Karpas-422 (cell line): ENCODE data around the gene PPP2R2C. TPM values are rescaled to one million over a fixed set of nuclear protein-coding genes. Genes with fewer than 3 reads are reported as not detected.

Experiments used
- DNase-seq: peaks from one replicate; pipeline ENCODE4 v3.0.0-alpha.2; 2015
- H2AFZ ChIP-seq: fragments of 200-600 bp; sonication (generic); 2 replicates; pipeline ENCODE4 v1.6.1; 2014; ENCODE audit warnings: antibody characterized with exemption, low read length, mixed read lengths
- H3K27ac ChIP-seq: fragments of 200-600 bp; sonication (generic); 2 replicates; pipeline ENCODE4 v1.5.1; 2014; ENCODE audit warnings: mild to moderate bottlenecking, low read length, moderate library complexity
- H3K27me3 ChIP-seq: fragments of 200-600 bp; sonication (generic); 2 replicates; pipeline ENCODE4 v1.6.1; 2014; ENCODE audit warnings: low read length, mixed read lengths
- H3K36me3 ChIP-seq: fragments of 200-600 bp; sonication (generic); 2 replicates; pipeline ENCODE4 v1.6.1; 2014; ENCODE audit warnings: low read length, mixed read lengths; ENCODE audit not compliant: insufficient read depth
- H3K4me1 ChIP-seq: fragments of 200-600 bp; sonication (generic); 2 replicates; pipeline ENCODE4 v1.6.1; 2014; ENCODE audit warnings: mild to moderate bottlenecking, low read length, mixed read lengths
- H3K4me2 ChIP-seq: fragments of 200-600 bp; sonication (generic); 2 replicates; pipeline ENCODE4 v1.6.1; 2014; ENCODE audit warnings: low read length, low read depth, mild to moderate bottlenecking; ENCODE audit not compliant: poor library complexity, severe bottlenecking
- H3K4me3 ChIP-seq: fragments of 200-600 bp; sonication (generic); 2 replicates; pipeline ENCODE4 v1.5.1; 2014; ENCODE audit warnings: mild to moderate bottlenecking, antibody characterized with exemption, low read length, mixed read lengths
- H3K79me2 ChIP-seq: fragments of 200-600 bp; sonication (generic); 2 replicates; pipeline ENCODE4 v1.6.1; 2014; ENCODE audit warnings: mild to moderate bottlenecking, low read length, mixed read lengths
- H3K9ac ChIP-seq: fragments of 200-600 bp; sonication (generic); 2 replicates; pipeline ENCODE4 v1.6.0; 2014; ENCODE audit warnings: low read length
- H3K9me2 ChIP-seq: fragments of 200-600 bp; sonication (generic), shearing (Covaris generic); replicated peaks from 2 replicates; pipeline ENCODE4 v1.6.0; 2014; ENCODE audit warnings: mild to moderate bottlenecking, low read length, moderate library complexity; ENCODE audit not compliant: insufficient read depth
- H3K9me3 ChIP-seq: fragments of 300-700, 200-600 bp; sonication (generic); 2 replicates; pipeline ENCODE4 v1.6.1; 2014; ENCODE audit warnings: low read length, mixed read lengths
- H4K20me1 ChIP-seq: fragments of 200-600 bp; sonication (generic); 2 replicates; pipeline ENCODE4 v1.6.1; 2014; ENCODE audit warnings: mild to moderate bottlenecking, antibody characterized with exemption, low read length, low read depth; ENCODE audit not compliant: insufficient read depth
- total RNA-seq: library from RNA; depleted of rRNA; stranded (reverse); fragments of >200 nt; shearing (Covaris generic); gene quantifications from 2 replicates; pipeline ENCODE4 v1.2.3, GENCODE V29; 2014; ENCODE audit warnings: low replicate concordance

PPP2R2C gene
- total RNA-seq, 1 experiment from 2014 or later: not detected

- Histone ChIP-seq H3K9me3 (no peaks in the 10 kb centered on the region), H4K20me1 (no peaks in the 10 kb centered on the region), H3K36me3 (no peaks in the 10 kb centered on the region), H3K27me3 (no peaks in the 10 kb centered on the region), H3K9ac (no peak overlapping the region), H3K4me3 (no peak overlapping the region), H3K4me2 (no peak overlapping the region), H3K27ac (no peak overlapping the region), H3K79me2 (no peaks in the 10 kb centered on the region), H2AFZ (no peak overlapping the region), H3K4me1 (no peaks in the 10 kb centered on the region), H3K9me2 (no peaks in the 10 kb centered on the region)
- DNase-seq: no peak
Measured at GRCh38 chr4:6469144-6469543, 3.3 kb downstream of the PPP2R2C start.

GRCh38 chr4:6468376-6468775, 4.0 kb downstream of the PPP2R2C start:
- Histone ChIP-seq H3K9me3 (no peaks in the 10 kb centered on the region), H3K4me1 (no peaks in the 10 kb centered on the region), H3K4me3 (no peak overlapping the region), H3K4me2 (no peak overlapping the region), H3K79me2 (no peaks in the 10 kb centered on the region), H3K9ac (no peak overlapping the region), H3K36me3 (no peaks in the 10 kb centered on the region), H2AFZ (no peak overlapping the region), H3K9me2 (no peaks in the 10 kb centered on the region), H4K20me1 (no peaks in the 10 kb centered on the region), H3K27me3 (no peaks in the 10 kb centered on the region), H3K27ac (no peak overlapping the region)
- DNase-seq: no peak

GRCh38 chr4:6467600-6467999, 4.8 kb downstream of the PPP2R2C start:
- H3K9me3 ChIP-seq: no peaks in the 10 kb centered on the region
- H3K4me2 ChIP-seq: no peak overlapping the region
- H3K27ac ChIP-seq: no peak overlapping the region
- no peak overlapping the region for H2AFZ ChIP-seq
- no peaks in the 10 kb centered on the region for H4K20me1 ChIP-seq
- no peaks in the 10 kb centered on the region for H3K4me1 ChIP-seq
- no peak overlapping the region for H3K9ac ChIP-seq
- H3K4me3 ChIP-seq: no peak overlapping the region
- no peaks in the 10 kb centered on the region for H3K36me3 ChIP-seq
- H3K27me3 ChIP-seq: no peaks in the 10 kb centered on the region
- no peak for DNase-seq
- no peaks in the 10 kb centered on the region for H3K9me2 ChIP-seq
- no peaks in the 10 kb centered on the region for H3K79me2 ChIP-seq

- H3K9ac ChIP-seq: no peak overlapping the region
- H3K27ac ChIP-seq: no peak overlapping the region
- H3K27me3 ChIP-seq: no peaks in the 10 kb centered on the region
- no peak for DNase-seq
- H3K9me3 ChIP-seq: no peaks in the 10 kb centered on the region
- H2AFZ ChIP-seq: no peak overlapping the region
- H3K79me2 ChIP-seq: no peaks in the 10 kb centered on the region
- no peak overlapping the region for H3K4me2 ChIP-seq
- no peak overlapping the region for H3K4me3 ChIP-seq
- H3K36me3 ChIP-seq: no peaks in the 10 kb centered on the region
- H4K20me1 ChIP-seq: no peaks in the 10 kb centered on the region
- H3K9me2 ChIP-seq: no peaks in the 10 kb centered on the region
- H3K4me1 ChIP-seq: no peaks in the 10 kb centered on the region
Measured at GRCh38 chr4:6466756-6467381, 5.5 kb downstream of the PPP2R2C start.

- Histone ChIP-seq H3K27me3 (no peaks in the 10 kb centered on the region), H3K4me3 (no peak overlapping the region), H3K79me2 (no peaks in the 10 kb centered on the region), H3K27ac (no peak overlapping the region), H3K9me2 (no peaks in the 10 kb centered on the region), H3K4me2 (no peak overlapping the region), H3K9ac (no peak overlapping the region), H2AFZ (no peak overlapping the region), H3K4me1 (no peaks in the 10 kb centered on the region), H3K36me3 (no peaks in the 10 kb centered on the region), H4K20me1 (no peaks in the 10 kb centered on the region), H3K9me3 (no peaks in the 10 kb centered on the region)
- DNase-seq: no peak
Measured at GRCh38 chr4:6465955-6466354, 6.5 kb downstream of the PPP2R2C start.

- Histone ChIP-seq H3K79me2 (no peaks in the 10 kb centered on the region), H3K9me2 (no peaks in the 10 kb centered on the region), H3K27me3 (no peaks in the 10 kb centered on the region), H3K27ac (no peak overlapping the region), H2AFZ (no peak overlapping the region), H3K4me2 (no peak overlapping the region), H3K4me1 (no peaks in the 10 kb centered on the region), H3K9ac (no peak overlapping the region), H3K4me3 (no peak overlapping the region), H4K20me1 (no peaks in the 10 kb centered on the region), H3K36me3 (no peaks in the 10 kb centered on the region), H3K9me3 (no peaks in the 10 kb centered on the region)
- peak; percentile 62 for DNase-seq
Measured at GRCh38 chr4:6464842-6465588, 7.4 kb downstream of the PPP2R2C start.

GRCh38 chr4:6463311-6464289, 8.8 kb downstream of the PPP2R2C start:
- Histone ChIP-seq H3K4me3 (no peak overlapping the region), H4K20me1 (no peaks in the 10 kb centered on the region), H3K9me3 (no peaks in the 10 kb centered on the region), H3K79me2 (no peaks in the 10 kb centered on the region), H3K4me1 (no peaks in the 10 kb centered on the region), H3K9me2 (no peaks in the 10 kb centered on the region), H3K4me2 (no peak overlapping the region), H3K27me3 (no peaks in the 10 kb centered on the region), H3K36me3 (no peaks in the 10 kb centered on the region), H2AFZ (no peak overlapping the region), H3K27ac (no peak overlapping the region), H3K9ac (no peak overlapping the region)
- no peak for DNase-seq
